Keratinocyte (primary cell): ENCODE data around the gene B3GALNT1.

Experiments used
- CTCF ChIP-seq, 3 experiments: IDR thresholded peaks in 1 of 3; conservative IDR thresholded peaks in 1 of 3; optimal IDR thresholded peaks in 1 of 3; 2 replicates in 2 of 3; 3 replicates in 1 of 3; pipeline versions ENCODE3 to v1.5.1; 2011; ENCODE audit warnings: low read length in 3 of 3, mild to moderate bottlenecking in 3 of 3, moderate library complexity in 2 of 3, control low read depth in 1 of 3, inconsistent platforms in 1 of 3; ENCODE audit not compliant: insufficient read depth in 2 of 3; ENCODE audit errors: extremely low read depth in 1 of 3
- EZH2 ChIP-seq: IDR thresholded peaks from one replicate; pipeline ENCODE4 v1.6.1; 2012; ENCODE audit warnings: inconsistent platforms, mild to moderate bottlenecking, low read length, moderate library complexity

DNA sequence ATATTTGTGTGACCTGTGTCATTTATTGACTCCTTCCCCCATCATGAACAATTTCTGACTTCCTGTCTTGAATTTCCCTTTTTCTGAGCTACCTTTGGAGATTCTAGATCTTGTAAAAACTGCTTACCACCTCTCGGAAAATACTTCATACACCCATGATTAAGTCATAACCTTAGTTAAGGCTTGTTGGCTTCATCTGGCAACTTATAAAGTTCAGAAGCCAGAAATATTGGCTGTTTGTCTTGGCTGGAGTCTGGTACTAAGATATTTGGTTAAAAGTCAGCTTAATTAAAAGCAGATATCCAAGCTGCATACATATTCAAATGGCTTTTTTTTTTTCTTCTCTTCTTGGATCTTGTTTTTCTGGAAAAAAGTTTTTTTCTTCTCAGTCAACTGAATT is 37.3 kb upstream of the B3GALNT1 start:
- TF ChIP-seq CTCF (optimal IDR thresholded peaks at IDR 0.05 in 1 of 3, IDR thresholded peaks at IDR 0.05 in 1 of 3, conservative IDR thresholded peaks at IDR 0.05 in 1 of 3; ENCODE audit: extremely low read depth in 1 of 3, insufficient read depth in 2 of 3, low read length in 3 of 3) = no peak
- no peak for TF ChIP-seq EZH2
